HepG2 (cell line): ENCODE results near the gene ELAVL3. TPM values are rescaled to one million over a fixed set of nuclear protein-coding genes. Genes with fewer than 3 reads are reported as not detected.

Source experiments
- CREB1 ChIP-seq, 2 experiments: fragments of 450-650 bp in 1 of 2; IDR thresholded peaks; 2 replicates each; pipeline ENCODE4 v1.6.1; 2016 to 2017; ENCODE audit warnings: control low read depth in 1 of 2, mild to moderate bottlenecking in 1 of 2, missing compliant biosample characterization in 1 of 2, missing genetic modification characterization in 1 of 2
- EEA1 ChIP-seq: sonication (generic); formaldehyde crosslinking; IDR thresholded peaks from 2 replicates; pipeline ENCODE4 v1.5.1; 2020; ENCODE audit warnings: mild to moderate bottlenecking, missing genetic modification reagents, borderline replicate concordance
- ETV6 ChIP-seq: sonication (generic); formaldehyde crosslinking; conservative IDR thresholded peaks from 2 replicates; pipeline ENCODE4 v1.4.0; 2020; ENCODE audit warnings: missing genetic modification reagents
- HMG20B ChIP-seq: conservative IDR thresholded peaks from 2 replicates; pipeline ENCODE4 v1.6.1; 2016; ENCODE audit warnings: missing genetic modification reagents, missing compliant biosample characterization
- KAT8 ChIP-seq: IDR thresholded peaks from 2 replicates; pipeline ENCODE4 v1.6.1; 2016; ENCODE audit warnings: missing genetic modification reagents, missing compliant biosample characterization
- MAFF ChIP-seq: IDR thresholded peaks from 2 replicates; pipeline ENCODE4 v1.6.1; 2011; ENCODE audit warnings: low read depth, low read length, improper control_type of control experiment
- NCOR1 ChIP-seq: fragments of 200-600 bp; sonication (generic); IDR thresholded peaks from 2 replicates; pipeline ENCODE4 v1.7.0; 2017; ENCODE audit warnings: antibody characterized with exemption, low read length, borderline replicate concordance
- NR2F2 ChIP-seq: IDR thresholded peaks from 2 replicates; pipeline ENCODE4 v1.6.1; 2012; ENCODE audit warnings: low read depth, inconsistent platforms, borderline replicate concordance
- PCBP1 ChIP-seq: fragments of 200-400 bp; formaldehyde crosslinking; IDR thresholded peaks from 2 replicates; pipeline ENCODE4 v1.6.1; 2017; ENCODE audit warnings: mild to moderate bottlenecking, low read depth, low read length, borderline replicate concordance
- PCBP2 ChIP-seq: fragments of 200-400 bp; formaldehyde crosslinking; optimal IDR thresholded peaks from 2 replicates; pipeline ENCODE3; 2018; ENCODE audit warnings: low read length, low read depth; ENCODE audit not compliant: poor library complexity, severe bottlenecking
- PHB2 ChIP-seq: fragments of 450-650 bp; IDR thresholded peaks from 2 replicates; pipeline ENCODE4 v1.6.1; 2018; ENCODE audit not compliant: partially characterized antibody
- RNF2 ChIP-seq: fragments of 450-650 bp; conservative IDR thresholded peaks from 2 replicates; pipeline ENCODE4 v1.6.1; 2016; ENCODE audit warnings: low read depth
- SMARCC2 ChIP-seq: fragments of 450-650 bp; IDR thresholded peaks from 2 replicates; pipeline ENCODE4 v1.6.1; 2017; ENCODE audit warnings: antibody characterized with exemption, mild to moderate bottlenecking
- SYNCRIP ChIP-seq: fragments of 200-400 bp; formaldehyde crosslinking; IDR thresholded peaks from 2 replicates; pipeline ENCODE4 v1.6.1; 2018; ENCODE audit warnings: mild to moderate bottlenecking, low read depth, low read length; ENCODE audit not compliant: insufficient read depth
- XBP1 ChIP-seq: sonication (generic); formaldehyde crosslinking; IDR thresholded peaks from 2 replicates; pipeline ENCODE4 v1.5.0; 2020; ENCODE audit warnings: missing genetic modification reagents
- ZNF101 ChIP-seq: sonication (generic); formaldehyde crosslinking; IDR thresholded peaks from 2 replicates; pipeline ENCODE4 v1.4.0; 2020; ENCODE audit warnings: mild to moderate bottlenecking, low read depth, missing genetic modification reagents, borderline replicate concordance
- ZNF205 ChIP-seq: IDR thresholded peaks from 2 replicates; pipeline ENCODE4 v1.6.1; 2018; ENCODE audit warnings: missing biosample characterization, missing genetic modification reagents
- ZNF251 ChIP-seq: sonication (generic); formaldehyde crosslinking; IDR thresholded peaks from 2 replicates; pipeline ENCODE4 v1.9.0; 2021; ENCODE audit warnings: mild to moderate bottlenecking, missing genetic modification reagents
- ZNF501 ChIP-seq: sonication (generic); formaldehyde crosslinking; IDR thresholded peaks from 2 replicates; pipeline ENCODE4 v1.5.1; 2020; ENCODE audit warnings: mild to moderate bottlenecking, moderate library complexity, missing genetic modification reagents
- ZNF713 ChIP-seq: sonication (generic); formaldehyde crosslinking; IDR thresholded peaks from 2 replicates; pipeline ENCODE4 v1.4.0; 2020; ENCODE audit warnings: mild to moderate bottlenecking, missing genetic modification reagents
- ZNF782 ChIP-seq: sonication (generic); formaldehyde crosslinking; IDR thresholded peaks from 2 replicates; pipeline ENCODE4 v1.4.0; 2020; ENCODE audit warnings: missing genetic modification reagents, mild to moderate bottlenecking, borderline replicate concordance
- ZSCAN9 ChIP-seq: IDR thresholded peaks from 2 replicates; pipeline ENCODE4 v1.6.1; 2016; ENCODE audit warnings: borderline replicate concordance
- ZZZ3 ChIP-seq: sonication (generic); formaldehyde crosslinking; IDR thresholded peaks from 2 replicates; pipeline ENCODE4 v1.4.0; 2020; ENCODE audit warnings: missing genetic modification reagents, mild to moderate bottlenecking, borderline replicate concordance
- polyA plus RNA-seq, 8 experiments: library from polyadenylated mRNA; depleted of rRNA in 3 of 8; stranded (reverse) in 7 of 8; unstranded in 1 of 8; fragments of >200 nt; fragmentation: Illumina TruSeq in 4 of 8; extraction: Trizol in 4 of 8; gene quantifications; 2 replicates each; pipeline versions ENCODE4 v1.2.1 to v1.2.3, GENCODE V29; 2011 to 2016; ENCODE audit warnings: low read depth in 4 of 8, missing spikeins in 1 of 8, mixed read lengths in 1 of 8; ENCODE audit not compliant: insufficient read depth in 1 of 8
- total RNA-seq, 5 experiments: library from RNA; depleted of rRNA; stranded (reverse); fragments of >200 nt; fragmentation: Illumina TruSeq; extraction: Trizol; gene quantifications; 2 replicates each; pipeline ENCODE4 v1.2.3, GENCODE V29; 2016; ENCODE audit warnings: low read depth in 1 of 5
- TF ChIP-seq, protein P1 (sequence below): sonication (generic); formaldehyde crosslinking; IDR thresholded peaks from 2 replicates; pipeline ENCODE4 v1.9.0; 2021; ENCODE audit warnings: missing genetic modification reagents, mild to moderate bottlenecking, borderline replicate concordance
- TF ChIP-seq, protein P2 (sequence below): IDR thresholded peaks from 2 replicates; pipeline ENCODE4 v1.6.1; 2016; ENCODE audit warnings: mild to moderate bottlenecking
- TF ChIP-seq, protein P3 (sequence below): sonication (generic); formaldehyde crosslinking; IDR thresholded peaks from 2 replicates; pipeline ENCODE4 v1.4.0; 2020; ENCODE audit warnings: mild to moderate bottlenecking, missing genetic modification reagents
- TF ChIP-seq, protein P4 (sequence below): sonication (generic); formaldehyde crosslinking; IDR thresholded peaks from 2 replicates; pipeline ENCODE4 v1.4.0; 2020; ENCODE audit warnings: missing genetic modification reagents

ELAVL3 gene
- total and polyA plus RNA-seq, 2 of the 13 experiments (the other 11 are each of a cell fraction or from before 2014, with no cell fraction given): 0.03 TPM; not detected in 1

DNA sequence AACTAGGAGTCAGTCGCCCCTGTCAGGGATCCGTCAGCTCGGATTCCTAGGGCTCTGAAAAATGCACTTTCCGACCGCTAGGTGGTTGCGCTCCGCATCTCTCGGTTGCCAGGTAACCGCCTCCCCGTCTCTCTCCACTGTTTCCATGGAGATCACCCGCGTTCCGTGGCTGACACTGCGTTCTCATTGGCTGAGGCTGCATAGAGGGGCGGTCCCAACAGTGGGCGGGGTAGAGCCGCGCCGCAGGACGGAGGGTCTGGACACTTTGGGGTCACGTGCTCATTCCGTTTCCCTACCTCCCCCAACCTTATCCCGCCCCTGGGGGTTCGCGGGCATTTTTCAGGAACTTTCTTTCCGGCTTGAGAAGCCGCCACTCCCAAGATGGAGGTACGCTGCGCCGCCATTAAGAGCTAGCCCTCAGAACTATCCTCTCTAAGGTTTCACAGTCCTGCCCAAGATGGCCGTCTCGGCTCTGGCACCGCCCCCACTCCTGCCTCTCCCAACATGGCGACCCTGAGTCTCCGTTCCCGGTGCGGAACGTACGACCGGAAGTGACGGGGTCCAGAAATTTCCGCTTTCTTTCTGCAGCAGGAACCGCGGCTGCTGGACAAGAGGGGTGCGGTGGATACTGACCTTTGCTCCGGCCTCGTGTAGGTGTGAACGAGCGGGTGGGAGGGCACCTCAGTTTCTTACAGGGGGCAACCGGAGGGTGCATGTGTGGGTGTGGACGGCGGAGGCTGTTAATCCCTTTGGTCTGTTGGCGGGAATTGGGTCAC, 45.6 kb downstream of the ELAVL3 start, which contains the start of the genes ODAD3 and PRKCSH (continued):
- TF ChIP-seq CREB1 (IDR thresholded peaks at IDR 0.05) (peak; percentile 89), CREB1 (CRISPR knock-in tag; IDR thresholded peaks at IDR 0.05) (peak; percentile 99), RNF2 (no peak), PHB2 (no peak), NCOR1 (no peak; the same call in 1 of the 2 replicates), SMARCC2 (no peak), ZSCAN9 (CRISPR knock-in tag) (no peak), ZNF205 (CRISPR knock-in tag) (peak; percentile 57), ZNF713 (CRISPR knock-in tag) (no peak), ZNF501 (CRISPR knock-in tag) (peak; percentile 97), XBP1 (no peak), ZNF782 (CRISPR knock-in tag) (no peak), PCBP1 (no peak), NR2F2 (peak; percentile 27; the same call in 1 of the 2 replicates), ETV6 (CRISPR knock-in tag) (peak; percentile 27; the same call in 1 of the 2 replicates), ZZZ3 (CRISPR knock-in tag) (no peak), KAT8 (CRISPR knock-in tag) (peak; percentile 98), EEA1 (CRISPR knock-in tag) (no peak), ZNF251 (CRISPR knock-in tag) (no peak), ZNF101 (no peak), SYNCRIP (no peak), PCBP2 (no peak), MAFF (no peak), HMG20B (CRISPR knock-in tag) (0 out of 2 replicates have a peak, but pooled peaks have one; percentile 15)
- TF ChIP-seq, protein P1, sequence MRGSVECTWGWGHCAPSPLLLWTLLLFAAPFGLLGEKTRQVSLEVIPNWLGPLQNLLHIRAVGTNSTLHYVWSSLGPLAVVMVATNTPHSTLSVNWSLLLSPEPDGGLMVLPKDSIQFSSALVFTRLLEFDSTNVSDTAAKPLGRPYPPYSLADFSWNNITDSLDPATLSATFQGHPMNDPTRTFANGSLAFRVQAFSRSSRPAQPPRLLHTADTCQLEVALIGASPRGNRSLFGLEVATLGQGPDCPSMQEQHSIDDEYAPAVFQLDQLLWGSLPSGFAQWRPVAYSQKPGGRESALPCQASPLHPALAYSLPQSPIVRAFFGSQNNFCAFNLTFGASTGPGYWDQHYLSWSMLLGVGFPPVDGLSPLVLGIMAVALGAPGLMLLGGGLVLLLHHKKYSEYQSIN: no peak
- TF ChIP-seq, protein P2, sequence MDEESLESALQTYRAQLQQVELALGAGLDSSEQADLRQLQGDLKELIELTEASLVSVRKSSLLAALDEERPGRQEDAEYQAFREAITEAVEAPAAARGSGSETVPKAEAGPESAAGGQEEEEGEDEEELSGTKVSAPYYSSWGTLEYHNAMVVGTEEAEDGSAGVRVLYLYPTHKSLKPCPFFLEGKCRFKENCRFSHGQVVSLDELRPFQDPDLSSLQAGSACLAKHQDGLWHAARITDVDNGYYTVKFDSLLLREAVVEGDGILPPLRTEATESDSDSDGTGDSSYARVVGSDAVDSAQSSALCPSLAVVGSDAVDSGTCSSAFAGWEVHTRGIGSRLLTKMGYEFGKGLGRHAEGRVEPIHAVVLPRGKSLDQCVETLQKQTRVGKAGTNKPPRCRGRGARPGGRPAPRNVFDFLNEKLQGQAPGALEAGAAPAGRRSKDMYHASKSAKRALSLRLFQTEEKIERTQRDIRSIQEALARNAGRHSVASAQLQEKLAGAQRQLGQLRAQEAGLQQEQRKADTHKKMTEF: peak; percentile 93
- TF ChIP-seq, protein P3, sequence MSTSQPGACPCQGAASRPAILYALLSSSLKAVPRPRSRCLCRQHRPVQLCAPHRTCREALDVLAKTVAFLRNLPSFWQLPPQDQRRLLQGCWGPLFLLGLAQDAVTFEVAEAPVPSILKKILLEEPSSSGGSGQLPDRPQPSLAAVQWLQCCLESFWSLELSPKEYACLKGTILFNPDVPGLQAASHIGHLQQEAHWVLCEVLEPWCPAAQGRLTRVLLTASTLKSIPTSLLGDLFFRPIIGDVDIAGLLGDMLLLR: no peak
- TF ChIP-seq, protein P4, sequence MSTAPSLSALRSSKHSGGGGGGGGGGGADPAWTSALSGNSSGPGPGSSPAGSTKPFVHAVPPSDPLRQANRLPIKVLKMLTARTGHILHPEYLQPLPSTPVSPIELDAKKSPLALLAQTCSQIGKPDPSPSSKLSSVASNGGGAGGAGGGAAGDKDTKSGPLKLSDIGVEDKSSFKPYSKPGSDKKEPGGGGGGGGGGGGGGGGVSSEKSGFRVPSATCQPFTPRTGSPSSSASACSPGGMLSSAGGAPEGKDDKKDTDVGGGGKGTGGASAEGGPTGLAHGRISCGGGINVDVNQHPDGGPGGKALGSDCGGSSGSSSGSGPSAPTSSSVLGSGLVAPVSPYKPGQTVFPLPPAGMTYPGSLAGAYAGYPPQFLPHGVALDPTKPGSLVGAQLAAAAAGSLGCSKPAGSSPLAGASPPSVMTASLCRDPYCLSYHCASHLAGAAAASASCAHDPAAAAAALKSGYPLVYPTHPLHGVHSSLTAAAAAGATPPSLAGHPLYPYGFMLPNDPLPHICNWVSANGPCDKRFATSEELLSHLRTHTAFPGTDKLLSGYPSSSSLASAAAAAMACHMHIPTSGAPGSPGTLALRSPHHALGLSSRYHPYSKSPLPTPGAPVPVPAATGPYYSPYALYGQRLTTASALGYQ (CRISPR knock-in tag): peak; percentile 24; the same call in 1 of the 2 replicates
